ENCODE data around the gene HRH2. TPM values are rescaled to one million over a fixed set of nuclear protein-coding genes. Genes with fewer than 3 reads are reported as not detected.
"Not testable (repeated sequence)": the region's sequence is repeated elsewhere in the genome, so short reads cannot be mapped to it uniquely, and the experiment has no call there.

HRH2 gene
- polyA plus RNA-seq, 1 donor = 2.1 TPM

- DNase-seq = no peak
- Histone ChIP-seq H3K27ac (ENCODE audit: low read length) (no peak overlapping the region), H3K4me1 (ENCODE audit: control insufficient read depth, insufficient read depth, low read length) (peaks cover 5% of the 10 kb centered on the region), H3K36me3 (ENCODE audit: control insufficient read depth, insufficient read depth, low read length) (no peaks in the 10 kb centered on the region), H3K4me3 (ENCODE audit: low read length) (no peak overlapping the region), H3K27me3 (ENCODE audit: control insufficient read depth, insufficient read depth, low read length) (no peaks in the 10 kb centered on the region), H3K9me3 (ENCODE audit: control insufficient read depth, low read depth, low read length) (peaks cover 5% of the 10 kb centered on the region)
- WGBS (ENCODE audit: insufficient coverage, low lambda C conversion rate) = 87% methylated on average over 3 of the region's 20 CpGs
These were observed 53.8 kb downstream of the HRH2 start for GRCh38 chr5:175711472-175712312.

GRCh38 chr5:175712313-175712680 is 54.4 kb downstream of the HRH2 start:
- Histone ChIP-seq H3K9me3 (ENCODE audit: control insufficient read depth, low read depth, low read length) (peaks cover 7% of the 10 kb centered on the region), H3K4me3 (ENCODE audit: low read length) (no peak overlapping the region), H3K4me1 (ENCODE audit: control insufficient read depth, insufficient read depth, low read length) (peaks cover 5% of the 10 kb centered on the region), H3K27me3 (ENCODE audit: control insufficient read depth, insufficient read depth, low read length) (no peaks in the 10 kb centered on the region), H3K36me3 (ENCODE audit: control insufficient read depth, insufficient read depth, low read length) (no peaks in the 10 kb centered on the region), H3K27ac (ENCODE audit: low read length) (no peak overlapping the region)
- no CpG with 5 or more reads among the region's 8 CpGs for WGBS (ENCODE audit: insufficient coverage, low lambda C conversion rate)
- no peak for DNase-seq

GRCh38 chr5:175712681-175713085 is 54.8 kb downstream of the HRH2 start:
- no peak for DNase-seq
- WGBS (ENCODE audit: insufficient coverage, low lambda C conversion rate) = no CpG with 5 or more reads among the region's 11 CpGs
- peaks cover 5% of the 10 kb centered on the region for H3K4me1 ChIP-seq (ENCODE audit: control insufficient read depth, insufficient read depth, low read length)

GRCh38 chr5:175713930-175714329 is 56.1 kb downstream of the HRH2 start:
- H3K4me3 ChIP-seq (ENCODE audit: low read length) = no peak overlapping the region
- H3K27ac ChIP-seq (ENCODE audit: low read length) = no peak overlapping the region
- WGBS (ENCODE audit: insufficient coverage, low lambda C conversion rate) = no CpG with 5 or more reads among the region's 3 CpGs
- no peaks in the 10 kb centered on the region for H3K27me3 ChIP-seq (ENCODE audit: control insufficient read depth, insufficient read depth, low read length)
- DNase-seq = no peak
- H3K9me3 ChIP-seq (ENCODE audit: control insufficient read depth, low read depth, low read length) = peaks cover 7% of the 10 kb centered on the region
- no peaks in the 10 kb centered on the region for H3K36me3 ChIP-seq (ENCODE audit: control insufficient read depth, insufficient read depth, low read length)
- H3K4me1 ChIP-seq (ENCODE audit: control insufficient read depth, insufficient read depth, low read length) = peaks cover 5% of the 10 kb centered on the region

More at GRCh38 chr5:175712681-175713085, 54.8 kb downstream of the HRH2 start:
- Histone ChIP-seq H3K36me3 (ENCODE audit: control insufficient read depth, insufficient read depth, low read length) (no peaks in the 10 kb centered on the region), H3K9me3 (ENCODE audit: control insufficient read depth, low read depth, low read length) (peaks cover 7% of the 10 kb centered on the region), H3K27ac (ENCODE audit: low read length) (no peak overlapping the region), H3K27me3 (ENCODE audit: control insufficient read depth, insufficient read depth, low read length) (no peaks in the 10 kb centered on the region), H3K4me3 (ENCODE audit: low read length) (no peak overlapping the region)

GRCh38 chr5:175714479-175715085 is 56.7 kb downstream of the HRH2 start:
- Histone ChIP-seq H3K4me3 (ENCODE audit: low read length) (no peak overlapping the region), H3K36me3 (ENCODE audit: control insufficient read depth, insufficient read depth, low read length) (no peaks in the 10 kb centered on the region), H3K9me3 (ENCODE audit: control insufficient read depth, low read depth, low read length) (peaks cover 7% of the 10 kb centered on the region), H3K27me3 (ENCODE audit: control insufficient read depth, insufficient read depth, low read length) (no peaks in the 10 kb centered on the region), H3K4me1 (ENCODE audit: control insufficient read depth, insufficient read depth, low read length) (peaks cover 2% of the 10 kb centered on the region), H3K27ac (ENCODE audit: low read length) (no peak overlapping the region)
- DNase-seq = no peak
- WGBS (ENCODE audit: insufficient coverage, low lambda C conversion rate) = 89% methylated on average over 3 of the region's 7 CpGs

GRCh38 chr5:175715627-175716522 is 58.0 kb downstream of the HRH2 start:
- no peak for DNase-seq
- Histone ChIP-seq H3K4me1 (ENCODE audit: control insufficient read depth, insufficient read depth, low read length) (no peaks in the 10 kb centered on the region), H3K36me3 (ENCODE audit: control insufficient read depth, insufficient read depth, low read length) (no peaks in the 10 kb centered on the region), H3K9me3 (ENCODE audit: control insufficient read depth, low read depth, low read length) (peaks cover 7% of the 10 kb centered on the region), H3K27ac (ENCODE audit: low read length) (no peak overlapping the region), H3K4me3 (ENCODE audit: low read length) (no peak overlapping the region), H3K27me3 (ENCODE audit: control insufficient read depth, insufficient read depth, low read length) (no peaks in the 10 kb centered on the region)
- whole genome bisulfite sequencing (ENCODE audit: insufficient coverage, low lambda C conversion rate) = no CpG with 5 or more reads among the region's 10 CpGs

- no peaks in the 10 kb centered on the region for H3K36me3 ChIP-seq (ENCODE audit: control insufficient read depth, insufficient read depth, low read length)
- WGBS (ENCODE audit: insufficient coverage, low lambda C conversion rate) = no CpG with 5 or more reads among the region's 3 CpGs
- peaks cover 7% of the 10 kb centered on the region for H3K9me3 ChIP-seq (ENCODE audit: control insufficient read depth, low read depth, low read length)
- no peak for DNase-seq
- no peak overlapping the region for H3K27ac ChIP-seq (ENCODE audit: low read length)
- no peak overlapping the region for H3K4me3 ChIP-seq (ENCODE audit: low read length)
- no peaks in the 10 kb centered on the region for H3K4me1 ChIP-seq (ENCODE audit: control insufficient read depth, insufficient read depth, low read length)
- H3K27me3 ChIP-seq (ENCODE audit: control insufficient read depth, insufficient read depth, low read length) = no peaks in the 10 kb centered on the region
These were observed 60.0 kb downstream of the HRH2 start for GRCh38 chr5:175717837-175718236.

- H3K27me3 ChIP-seq (ENCODE audit: control insufficient read depth, insufficient read depth, low read length) = no peaks in the 10 kb centered on the region
- peak; percentile 34 to 49 for DNase-seq
- no peaks in the 10 kb centered on the region for H3K36me3 ChIP-seq (ENCODE audit: control insufficient read depth, insufficient read depth, low read length)
- H3K9me3 ChIP-seq (ENCODE audit: control insufficient read depth, low read depth, low read length) = peaks cover 7% of the 10 kb centered on the region
- H3K27ac ChIP-seq (ENCODE audit: low read length) = no peak overlapping the region
- H3K4me1 ChIP-seq (ENCODE audit: control insufficient read depth, insufficient read depth, low read length) = no peaks in the 10 kb centered on the region
- 17% methylated on average over 2 of the region's 8 CpGs for WGBS (ENCODE audit: insufficient coverage, low lambda C conversion rate)
- no peak overlapping the region for H3K4me3 ChIP-seq (ENCODE audit: low read length)
These were observed 60.7 kb downstream of the HRH2 start for GRCh38 chr5:175718401-175719108.

- H3K9me3 ChIP-seq (ENCODE audit: control insufficient read depth, low read depth, low read length); H3K4me3 ChIP-seq (ENCODE audit: low read length); H3K27me3 ChIP-seq (ENCODE audit: control insufficient read depth, insufficient read depth, low read length); H3K4me1 ChIP-seq (ENCODE audit: control insufficient read depth, insufficient read depth, low read length); H3K36me3 ChIP-seq (ENCODE audit: control insufficient read depth, insufficient read depth, low read length); H3K27ac ChIP-seq (ENCODE audit: low read length); DNase-seq: not testable (repeated sequence)
- no CpG with 5 or more reads among the region's 8 CpGs for WGBS (ENCODE audit: insufficient coverage, low lambda C conversion rate)
These were observed 61.2 kb downstream of the HRH2 start for GRCh38 chr5:175719109-175719432.
